HepG2 (cell line): ENCODE data around the gene MRPL39. TPM values are rescaled to one million over a fixed set of nuclear protein-coding genes. Genes with fewer than 3 reads are reported as not detected.

ENCODE experiments used
- AHR ChIP-seq: IDR thresholded peaks from 2 replicates; pipeline ENCODE4 v1.6.1; 2018; ENCODE audit warnings: missing genetic modification reagents, missing compliant biosample characterization
- HMGA1 ChIP-seq: sonication (generic); formaldehyde crosslinking; conservative IDR thresholded peaks from 2 replicates; pipeline ENCODE4 v1.4.0; 2020; ENCODE audit warnings: missing genetic modification reagents
- KDM3A ChIP-seq: IDR thresholded peaks from 2 replicates; pipeline ENCODE4 v1.6.1; 2018; ENCODE audit warnings: low read depth, missing compliant biosample characterization
- MYNN ChIP-seq: sonication (generic); formaldehyde crosslinking; IDR thresholded peaks from 2 replicates; pipeline ENCODE4 v1.4.0; 2020; ENCODE audit warnings: mild to moderate bottlenecking, low read depth, missing genetic modification reagents
- NFE2 ChIP-seq: sonication (generic); formaldehyde crosslinking; IDR thresholded peaks from 2 replicates; pipeline ENCODE4 v1.4.0; 2020; ENCODE audit warnings: missing genetic modification reagents
- RFXANK ChIP-seq: IDR thresholded peaks from 2 replicates; pipeline ENCODE4 v1.6.1; 2016
- SPEN ChIP-seq: sonication (generic); formaldehyde crosslinking; IDR thresholded peaks from 2 replicates; pipeline ENCODE4 v1.5.1; 2020; ENCODE audit warnings: low read depth, mild to moderate bottlenecking, missing genetic modification reagents
- polyA plus RNA-seq, 8 experiments: library from polyadenylated mRNA; depleted of rRNA in 3 of 8; stranded (reverse) in 7 of 8; unstranded in 1 of 8; fragments of >200 nt; fragmentation: Illumina TruSeq in 4 of 8; extraction: Trizol in 4 of 8; gene quantifications; 2 replicates each; pipeline versions ENCODE4 v1.2.1 to v1.2.3, GENCODE V29; 2011 to 2016; ENCODE audit warnings: low read depth in 4 of 8, missing spikeins in 1 of 8, mixed read lengths in 1 of 8; ENCODE audit not compliant: insufficient read depth in 1 of 8
- total RNA-seq, 5 experiments: library from RNA; depleted of rRNA; stranded (reverse); fragments of >200 nt; fragmentation: Illumina TruSeq; extraction: Trizol; gene quantifications; 2 replicates each; pipeline ENCODE4 v1.2.3, GENCODE V29; 2016; ENCODE audit warnings: low read depth in 1 of 5
- TF ChIP-seq, protein P1 (sequence below): sonication (generic); formaldehyde crosslinking; IDR thresholded peaks from 2 replicates; pipeline ENCODE4 v1.4.0; 2020; ENCODE audit warnings: missing genetic modification reagents, borderline replicate concordance
- TF ChIP-seq, protein P2 (sequence below): sonication (generic); formaldehyde crosslinking; IDR thresholded peaks from 2 replicates; pipeline ENCODE4 v1.5.0; 2020; ENCODE audit warnings: mild to moderate bottlenecking, missing genetic modification reagents, borderline replicate concordance
- TF ChIP-seq, protein P3 (sequence below): conservative IDR thresholded peaks from 2 replicates; pipeline ENCODE4 v1.6.1; 2018; ENCODE audit warnings: missing genetic modification reagents
- TF ChIP-seq, protein P4 (sequence below): sonication (generic); formaldehyde crosslinking; IDR thresholded peaks from 2 replicates; pipeline ENCODE4 v1.4.0; 2020; ENCODE audit warnings: mild to moderate bottlenecking, low read depth, missing genetic modification reagents
- TF ChIP-seq, protein P5 (sequence below): sonication (generic); formaldehyde crosslinking; IDR thresholded peaks from 2 replicates; pipeline ENCODE4 v1.4.0; 2020; ENCODE audit warnings: mild to moderate bottlenecking, missing genetic modification reagents
- TF ChIP-seq, protein P6 (sequence below): sonication (generic); formaldehyde crosslinking; conservative IDR thresholded peaks from 2 replicates; pipeline ENCODE4 v1.8.0; 2022; ENCODE audit warnings: low read depth, missing genetic modification reagents

Gene MRPL39
- total and polyA plus RNA-seq, 2 of the 13 experiments (the other 11 are each of a cell fraction or from before 2014, with no cell fraction given), result 29.1 to 91.2 TPM

DNA sequence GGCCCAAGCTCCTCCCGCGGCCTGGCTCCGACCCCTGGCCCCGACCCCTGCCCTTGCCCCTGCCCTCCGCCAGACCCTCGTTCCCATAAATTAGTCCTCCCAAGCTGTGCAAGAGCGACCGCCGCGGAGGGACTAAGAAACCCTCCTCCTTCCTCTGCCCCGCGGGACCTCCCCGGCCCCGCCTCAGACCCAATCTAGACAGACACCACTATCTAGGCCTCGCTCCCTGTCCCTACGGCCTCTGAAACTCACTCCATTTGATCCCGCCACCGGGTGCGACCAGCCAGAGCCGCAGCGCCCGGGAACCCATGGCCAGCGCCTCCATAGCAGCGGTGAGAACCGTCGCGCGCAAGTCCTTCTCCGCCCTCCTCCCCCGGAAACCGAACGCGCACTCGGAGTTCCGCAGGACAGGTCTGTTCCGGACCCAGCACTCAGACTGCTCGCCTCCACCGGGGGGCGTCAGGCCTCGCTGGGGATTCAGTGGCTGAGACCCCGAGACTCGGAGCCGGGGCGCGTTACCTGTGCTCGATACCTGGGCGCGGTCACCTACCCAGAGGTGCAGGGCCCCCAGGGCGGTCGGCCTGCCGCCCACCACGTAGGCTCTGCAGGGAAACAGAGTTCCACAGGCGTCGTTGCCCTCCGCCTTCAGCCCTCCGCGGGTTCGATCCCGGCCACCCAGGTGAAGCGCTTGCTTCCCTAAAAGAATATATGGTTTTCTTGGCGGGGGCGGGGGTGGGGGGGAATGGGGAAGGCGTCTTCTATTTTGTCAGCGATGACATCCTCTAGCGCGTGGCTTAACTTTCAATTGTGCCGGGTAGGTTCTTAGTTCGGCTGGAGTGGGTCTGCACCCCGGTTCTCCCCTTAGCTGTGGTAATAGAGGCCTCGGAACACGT is at the start of gene MRPL39 (continued):
- TF ChIP-seq, protein P1, sequence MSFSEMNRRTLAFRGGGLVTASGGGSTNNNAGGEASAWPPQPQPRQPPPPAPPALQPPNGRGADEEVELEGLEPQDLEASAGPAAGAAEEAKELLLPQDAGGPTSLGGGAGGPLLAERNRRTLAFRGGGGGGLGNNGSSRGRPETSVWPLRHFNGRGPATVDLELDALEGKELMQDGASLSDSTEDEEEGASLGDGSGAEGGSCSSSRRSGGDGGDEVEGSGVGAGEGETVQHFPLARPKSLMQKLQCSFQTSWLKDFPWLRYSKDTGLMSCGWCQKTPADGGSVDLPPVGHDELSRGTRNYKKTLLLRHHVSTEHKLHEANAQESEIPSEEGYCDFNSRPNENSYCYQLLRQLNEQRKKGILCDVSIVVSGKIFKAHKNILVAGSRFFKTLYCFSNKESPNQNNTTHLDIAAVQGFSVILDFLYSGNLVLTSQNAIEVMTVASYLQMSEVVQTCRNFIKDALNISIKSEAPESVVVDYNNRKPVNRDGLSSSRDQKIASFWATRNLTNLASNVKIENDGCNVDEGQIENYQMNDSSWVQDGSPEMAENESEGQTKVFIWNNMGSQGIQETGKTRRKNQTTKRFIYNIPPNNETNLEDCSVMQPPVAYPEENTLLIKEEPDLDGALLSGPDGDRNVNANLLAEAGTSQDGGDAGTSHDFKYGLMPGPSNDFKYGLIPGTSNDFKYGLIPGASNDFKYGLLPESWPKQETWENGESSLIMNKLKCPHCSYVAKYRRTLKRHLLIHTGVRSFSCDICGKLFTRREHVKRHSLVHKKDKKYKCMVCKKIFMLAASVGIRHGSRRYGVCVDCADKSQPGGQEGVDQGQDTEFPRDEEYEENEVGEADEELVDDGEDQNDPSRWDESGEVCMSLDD, result peak; percentile 66; the same call in 1 of the 2 replicates
- TF ChIP-seq, protein P2, sequence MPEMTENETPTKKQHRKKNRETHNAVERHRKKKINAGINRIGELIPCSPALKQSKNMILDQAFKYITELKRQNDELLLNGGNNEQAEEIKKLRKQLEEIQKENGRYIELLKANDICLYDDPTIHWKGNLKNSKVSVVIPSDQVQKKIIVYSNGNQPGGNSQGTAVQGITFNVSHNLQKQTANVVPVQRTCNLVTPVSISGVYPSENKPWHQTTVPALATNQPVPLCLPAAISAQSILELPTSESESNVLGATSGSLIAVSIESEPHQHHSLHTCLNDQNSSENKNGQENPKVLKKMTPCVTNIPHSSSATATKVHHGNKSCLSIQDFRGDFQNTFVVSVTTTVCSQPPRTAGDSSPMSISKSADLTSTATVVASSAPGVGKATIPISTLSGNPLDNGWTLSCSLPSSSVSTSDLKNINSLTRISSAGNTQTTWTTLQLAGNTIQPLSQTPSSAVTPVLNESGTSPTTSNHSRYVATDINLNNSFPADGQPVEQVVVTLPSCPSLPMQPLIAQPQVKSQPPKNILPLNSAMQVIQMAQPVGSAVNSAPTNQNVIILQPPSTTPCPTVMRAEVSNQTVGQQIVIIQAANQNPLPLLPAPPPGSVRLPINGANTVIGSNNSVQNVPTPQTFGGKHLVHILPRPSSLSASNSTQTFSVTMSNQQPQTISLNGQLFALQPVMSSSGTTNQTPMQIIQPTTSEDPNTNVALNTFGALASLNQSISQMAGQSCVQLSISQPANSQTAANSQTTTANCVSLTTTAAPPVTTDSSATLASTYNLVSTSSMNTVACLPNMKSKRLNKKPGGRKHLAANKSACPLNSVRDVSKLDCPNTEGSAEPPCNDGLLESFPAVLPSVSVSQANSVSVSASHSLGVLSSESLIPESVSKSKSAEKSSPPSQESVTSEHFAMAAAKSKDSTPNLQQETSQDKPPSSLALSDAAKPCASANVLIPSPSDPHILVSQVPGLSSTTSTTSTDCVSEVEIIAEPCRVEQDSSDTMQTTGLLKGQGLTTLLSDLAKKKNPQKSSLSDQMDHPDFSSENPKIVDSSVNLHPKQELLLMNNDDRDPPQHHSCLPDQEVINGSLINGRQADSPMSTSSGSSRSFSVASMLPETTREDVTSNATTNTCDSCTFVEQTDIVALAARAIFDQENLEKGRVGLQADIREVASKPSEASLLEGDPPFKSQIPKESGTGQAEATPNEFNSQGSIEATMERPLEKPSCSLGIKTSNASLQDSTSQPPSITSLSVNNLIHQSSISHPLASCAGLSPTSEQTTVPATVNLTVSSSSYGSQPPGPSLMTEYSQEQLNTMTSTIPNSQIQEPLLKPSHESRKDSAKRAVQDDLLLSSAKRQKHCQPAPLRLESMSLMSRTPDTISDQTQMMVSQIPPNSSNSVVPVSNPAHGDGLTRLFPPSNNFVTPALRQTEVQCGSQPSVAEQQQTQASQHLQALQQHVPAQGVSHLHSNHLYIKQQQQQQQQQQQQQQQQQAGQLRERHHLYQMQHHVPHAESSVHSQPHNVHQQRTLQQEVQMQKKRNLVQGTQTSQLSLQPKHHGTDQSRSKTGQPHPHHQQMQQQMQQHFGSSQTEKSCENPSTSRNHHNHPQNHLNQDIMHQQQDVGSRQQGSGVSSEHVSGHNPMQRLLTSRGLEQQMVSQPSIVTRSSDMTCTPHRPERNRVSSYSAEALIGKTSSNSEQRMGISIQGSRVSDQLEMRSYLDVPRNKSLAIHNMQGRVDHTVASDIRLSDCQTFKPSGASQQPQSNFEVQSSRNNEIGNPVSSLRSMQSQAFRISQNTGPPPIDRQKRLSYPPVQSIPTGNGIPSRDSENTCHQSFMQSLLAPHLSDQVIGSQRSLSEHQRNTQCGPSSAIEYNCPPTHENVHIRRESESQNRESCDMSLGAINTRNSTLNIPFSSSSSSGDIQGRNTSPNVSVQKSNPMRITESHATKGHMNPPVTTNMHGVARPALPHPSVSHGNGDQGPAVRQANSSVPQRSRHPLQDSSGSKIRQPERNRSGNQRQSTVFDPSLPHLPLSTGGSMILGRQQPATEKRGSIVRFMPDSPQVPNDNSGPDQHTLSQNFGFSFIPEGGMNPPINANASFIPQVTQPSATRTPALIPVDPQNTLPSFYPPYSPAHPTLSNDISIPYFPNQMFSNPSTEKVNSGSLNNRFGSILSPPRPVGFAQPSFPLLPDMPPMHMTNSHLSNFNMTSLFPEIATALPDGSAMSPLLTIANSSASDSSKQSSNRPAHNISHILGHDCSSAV (CRISPR knock-in tag), result no peak
- no peak for TF ChIP-seq HMGA1 (CRISPR knock-in tag)
- peak; percentile 96 for TF ChIP-seq SPEN (CRISPR knock-in tag)
- TF ChIP-seq, protein P3, sequence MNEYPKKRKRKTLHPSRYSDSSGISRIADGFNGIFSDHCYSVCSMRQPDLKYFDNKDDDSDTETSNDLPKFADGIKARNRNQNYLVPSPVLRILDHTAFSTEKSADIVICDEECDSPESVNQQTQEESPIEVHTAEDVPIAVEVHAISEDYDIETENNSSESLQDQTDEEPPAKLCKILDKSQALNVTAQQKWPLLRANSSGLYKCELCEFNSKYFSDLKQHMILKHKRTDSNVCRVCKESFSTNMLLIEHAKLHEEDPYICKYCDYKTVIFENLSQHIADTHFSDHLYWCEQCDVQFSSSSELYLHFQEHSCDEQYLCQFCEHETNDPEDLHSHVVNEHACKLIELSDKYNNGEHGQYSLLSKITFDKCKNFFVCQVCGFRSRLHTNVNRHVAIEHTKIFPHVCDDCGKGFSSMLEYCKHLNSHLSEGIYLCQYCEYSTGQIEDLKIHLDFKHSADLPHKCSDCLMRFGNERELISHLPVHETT, result peak; percentile 92
- TF ChIP-seq, protein P4, sequence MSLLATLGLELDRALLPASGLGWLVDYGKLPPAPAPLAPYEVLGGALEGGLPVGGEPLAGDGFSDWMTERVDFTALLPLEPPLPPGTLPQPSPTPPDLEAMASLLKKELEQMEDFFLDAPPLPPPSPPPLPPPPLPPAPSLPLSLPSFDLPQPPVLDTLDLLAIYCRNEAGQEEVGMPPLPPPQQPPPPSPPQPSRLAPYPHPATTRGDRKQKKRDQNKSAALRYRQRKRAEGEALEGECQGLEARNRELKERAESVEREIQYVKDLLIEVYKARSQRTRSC, result no peak
- peak; percentile 77 for TF ChIP-seq KDM3A
- TF ChIP-seq NFE2 (CRISPR knock-in tag), result no peak
- 0 out of 2 replicates have a peak, but pooled peaks have one; percentile 27 for TF ChIP-seq MYNN (CRISPR knock-in tag)
- TF ChIP-seq AHR (CRISPR knock-in tag), result peak; percentile 95
- TF ChIP-seq, protein P5, sequence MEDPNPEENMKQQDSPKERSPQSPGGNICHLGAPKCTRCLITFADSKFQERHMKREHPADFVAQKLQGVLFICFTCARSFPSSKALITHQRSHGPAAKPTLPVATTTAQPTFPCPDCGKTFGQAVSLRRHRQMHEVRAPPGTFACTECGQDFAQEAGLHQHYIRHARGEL, result peak; percentile 81; the same call in 1 of the 2 replicates
- TF ChIP-seq, protein P6, sequence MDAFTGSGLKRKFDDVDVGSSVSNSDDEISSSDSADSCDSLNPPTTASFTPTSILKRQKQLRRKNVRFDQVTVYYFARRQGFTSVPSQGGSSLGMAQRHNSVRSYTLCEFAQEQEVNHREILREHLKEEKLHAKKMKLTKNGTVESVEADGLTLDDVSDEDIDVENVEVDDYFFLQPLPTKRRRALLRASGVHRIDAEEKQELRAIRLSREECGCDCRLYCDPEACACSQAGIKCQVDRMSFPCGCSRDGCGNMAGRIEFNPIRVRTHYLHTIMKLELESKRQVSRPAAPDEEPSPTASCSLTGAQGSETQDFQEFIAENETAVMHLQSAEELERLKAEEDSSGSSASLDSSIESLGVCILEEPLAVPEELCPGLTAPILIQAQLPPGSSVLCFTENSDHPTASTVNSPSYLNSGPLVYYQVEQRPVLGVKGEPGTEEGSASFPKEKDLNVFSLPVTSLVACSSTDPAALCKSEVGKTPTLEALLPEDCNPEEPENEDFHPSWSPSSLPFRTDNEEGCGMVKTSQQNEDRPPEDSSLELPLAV (CRISPR knock-in tag), result no peak
- TF ChIP-seq RFXANK, result no peak
